ENCODE measurements around the gene MYOG.
A peak's percentile ranks its signal among the peaks of the same experiment; 100 is the strongest.

Gene MYOG

GRCh38 chr1:203117611-203118575, 32.1 kb upstream of the MYOG start:
- peak; percentile 69 for FAIRE-seq

GRCh38 chr1:203116091-203116820, 30.4 kb upstream of the MYOG start:
- no peak for FAIRE-seq

GRCh38 chr1:203114202-203114601, 28.4 kb upstream of the MYOG start:
- FAIRE-seq, result no peak

GRCh38 chr1:203113308-203113707, 27.5 kb upstream of the MYOG start:
- FAIRE-seq, result no peak

- FAIRE-seq, result no peak
Observed at GRCh38 chr1:203112475-203112874, 26.7 kb upstream of the MYOG start.

GRCh38 chr1:203104789-203105390, 19.1 kb upstream of the MYOG start:
- no peak for FAIRE-seq

GRCh38 chr1:203103829-203104495, 18.1 kb upstream of the MYOG start:
- no peak for FAIRE-seq

GRCh38 chr1:203103216-203103615, 17.4 kb upstream of the MYOG start:
- FAIRE-seq, result no peak

- no peak for FAIRE-seq
Observed at GRCh38 chr1:203101813-203102634, 16.2 kb upstream of the MYOG start.

- FAIRE-seq, result no peak
Observed at GRCh38 chr1:203100516-203100869, 14.7 kb upstream of the MYOG start.

- FAIRE-seq, result no peak
Observed at GRCh38 chr1:203099805-203100515, 14.1 kb upstream of the MYOG start.

- FAIRE-seq, result no peak
Observed at GRCh38 chr1:203098914-203099520, 13.2 kb upstream of the MYOG start.

GRCh38 chr1:203098445-203098844, 12.6 kb upstream of the MYOG start:
- no peak for FAIRE-seq

- no peak for FAIRE-seq
Observed at GRCh38 chr1:203097001-203097400, 11.2 kb upstream of the MYOG start.

- FAIRE-seq, result no peak
Observed at GRCh38 chr1:203096566-203096965, 10.8 kb upstream of the MYOG start.

- FAIRE-seq, result peak; percentile 45
Observed at GRCh38 chr1:203095061-203095690, 9.4 kb upstream of the MYOG start.

GRCh38 chr1:203093754-203094410, 8.1 kb upstream of the MYOG start:
- no peak for FAIRE-seq

GRCh38 chr1:203091761-203092330, 6.0 kb upstream of the MYOG start:
- no peak for FAIRE-seq

- no peak for FAIRE-seq
Observed at GRCh38 chr1:203091199-203091477, 5.3 kb upstream of the MYOG start.
